SK-N-SH treated with all-trans-retinoic acid at 6 μM for 48 hours (cell line): Measurements from ENCODE around the gene RSBN1.
A peak's percentile ranks its signal among the peaks of the same experiment; 100 is the strongest.

Experiments used
- ATAC-seq: fragments of 200-7000 bp; cut with Tn5 transposase; 3 replicates; pipeline ENCODE4 v1.9.1; 2020; ENCODE audit warnings: mild to moderate bottlenecking, moderate library complexity
- ARNTL ChIP-seq: fragments of 450-650 bp; formaldehyde crosslinking; IDR thresholded peaks from 2 replicates; pipeline ENCODE4 v1.5.0; 2020; ENCODE audit warnings: low read depth, mild to moderate bottlenecking, moderate library complexity, borderline replicate concordance
- BACH2 ChIP-seq: fragments of 250-450 bp; sonication (Bioruptor Pico); IDR thresholded peaks from 2 replicates; pipeline ENCODE4 v1.9.0; 2021; ENCODE audit warnings: mild to moderate bottlenecking, borderline replicate concordance
- ESRRG ChIP-seq: fragments of 250-450 bp; sonication (Bioruptor Pico); IDR thresholded peaks from 2 replicates; pipeline ENCODE4 v1.6.1; 2021; ENCODE audit warnings: mild to moderate bottlenecking
- GLIS3 ChIP-seq: fragments of 250-450 bp; sonication (Bioruptor Pico); IDR thresholded peaks from 2 replicates; pipeline ENCODE4 v1.5.0; 2020; ENCODE audit warnings: mild to moderate bottlenecking, moderate library complexity
- ISL1 ChIP-seq: fragments of 250-450 bp; sonication (Bioruptor Pico); IDR thresholded peaks from 2 replicates; pipeline ENCODE4 v2.1.2; 2022; ENCODE audit warnings: mild to moderate bottlenecking, moderate library complexity
- OSR1 ChIP-seq: fragments of 250-450 bp; sonication (Bioruptor Pico); IDR thresholded peaks from 2 replicates; pipeline ENCODE4 v1.8.0; 2022; ENCODE audit warnings: moderate library complexity, mild to moderate bottlenecking, inconsistent platforms
- PPARA ChIP-seq: fragments of 250-450 bp; sonication (Bioruptor Pico); IDR thresholded peaks from 2 replicates; pipeline ENCODE4 v1.5.0; 2020; ENCODE audit warnings: mild to moderate bottlenecking, borderline replicate concordance
- SNAI2 ChIP-seq: fragments of 250-450 bp; sonication (Bioruptor Pico); IDR thresholded peaks from 2 replicates; pipeline ENCODE4 v1.5.0; 2020; ENCODE audit warnings: mild to moderate bottlenecking, moderate library complexity
- TOX ChIP-seq: fragments of 250-450 bp; sonication (Bioruptor Pico); IDR thresholded peaks from 2 replicates; pipeline ENCODE4 v1.8.0; 2021; ENCODE audit warnings: mild to moderate bottlenecking, moderate library complexity, borderline replicate concordance
- ZC3H10 ChIP-seq: fragments of 250-450 bp; sonication (Bioruptor Pico); IDR thresholded peaks from 2 replicates; pipeline ENCODE4 v1.5.1; 2021; ENCODE audit warnings: mild to moderate bottlenecking, moderate library complexity
- ZFP3 ChIP-seq: fragments of 250-450 bp; sonication (Bioruptor Pico); IDR thresholded peaks from 2 replicates; pipeline ENCODE4 v1.5.0; 2020; ENCODE audit warnings: mild to moderate bottlenecking, moderate library complexity
- ZFP30 ChIP-seq: fragments of 450-650 bp; formaldehyde crosslinking; IDR thresholded peaks from 2 replicates; pipeline ENCODE4 v1.5.0; 2022; ENCODE audit warnings: mild to moderate bottlenecking, moderate library complexity
- ZNF565 ChIP-seq: fragments of 450-650 bp; formaldehyde crosslinking; conservative IDR thresholded peaks from 2 replicates; pipeline ENCODE4 v1.5.0; 2020; ENCODE audit warnings: low read depth, mild to moderate bottlenecking, moderate library complexity
- ZNF70 ChIP-seq: fragments of 450-650 bp; formaldehyde crosslinking; IDR thresholded peaks from 2 replicates; pipeline ENCODE4 v1.5.0; 2020; ENCODE audit warnings: mild to moderate bottlenecking, moderate library complexity
- ZNF8 ChIP-seq: fragments of 450-650 bp; formaldehyde crosslinking; IDR thresholded peaks from 2 replicates; pipeline ENCODE4 v1.5.0; 2020; ENCODE audit warnings: mild to moderate bottlenecking, moderate library complexity
- TF ChIP-seq, protein P1 (sequence below): fragments of 250-450 bp; sonication (Bioruptor Pico); IDR thresholded peaks from 2 replicates; pipeline ENCODE4 v1.5.1; 2021; ENCODE audit warnings: mild to moderate bottlenecking, moderate library complexity
- TF ChIP-seq, protein P2 (sequence below): fragments of 250-450 bp; sonication (Bioruptor Pico); IDR thresholded peaks from 2 replicates; pipeline ENCODE4 v1.8.0; 2021; ENCODE audit warnings: low read depth, mild to moderate bottlenecking, moderate library complexity, borderline replicate concordance
- TF ChIP-seq, protein P3 (sequence below): fragments of 250-450 bp; sonication (Bioruptor Pico); IDR thresholded peaks from 2 replicates; pipeline ENCODE4 v1.8.0; 2020; ENCODE audit warnings: mild to moderate bottlenecking, moderate library complexity, borderline replicate concordance
- TF ChIP-seq, protein P4 (sequence below): fragments of 250-450 bp; sonication (Bioruptor Pico); IDR thresholded peaks from 2 replicates; pipeline ENCODE4 v1.5.1; 2020; ENCODE audit warnings: low read depth, mild to moderate bottlenecking, moderate library complexity
- TF ChIP-seq, protein P5 (sequence below): fragments of 250-450 bp; sonication (Bioruptor Pico); IDR thresholded peaks from 2 replicates; pipeline ENCODE4 v1.5.0; 2020; ENCODE audit warnings: mild to moderate bottlenecking, moderate library complexity

RSBN1 gene

DNA sequence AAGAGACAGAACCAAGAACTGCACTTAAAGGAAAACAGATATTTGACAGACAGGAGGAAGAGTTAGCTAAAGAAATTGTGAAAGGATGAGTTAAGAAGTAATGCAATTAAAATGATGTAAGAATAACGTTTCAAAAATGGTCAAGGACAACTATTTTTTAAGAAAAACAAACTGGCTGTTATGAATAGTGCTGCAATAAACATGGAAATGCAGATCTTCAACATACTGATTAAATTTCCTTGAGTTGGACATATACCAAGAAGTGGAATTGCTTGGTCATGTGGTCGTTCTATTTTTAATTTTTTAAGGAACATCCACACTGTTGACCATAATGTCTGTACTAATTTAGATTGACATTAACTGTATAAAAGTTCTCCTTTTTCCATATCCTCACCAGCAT is 29.9 kb downstream of the RSBN1 start:
- TF ChIP-seq ZFP3 (CRISPR knock-in tag), result no peak
- TF ChIP-seq ISL1 (CRISPR knock-in tag), result peak; percentile 18; the same call in 1 of the 2 replicates
- TF ChIP-seq, all 23 proteins: peak for 1
- ATAC-seq, result peak; percentile 57

DNA sequence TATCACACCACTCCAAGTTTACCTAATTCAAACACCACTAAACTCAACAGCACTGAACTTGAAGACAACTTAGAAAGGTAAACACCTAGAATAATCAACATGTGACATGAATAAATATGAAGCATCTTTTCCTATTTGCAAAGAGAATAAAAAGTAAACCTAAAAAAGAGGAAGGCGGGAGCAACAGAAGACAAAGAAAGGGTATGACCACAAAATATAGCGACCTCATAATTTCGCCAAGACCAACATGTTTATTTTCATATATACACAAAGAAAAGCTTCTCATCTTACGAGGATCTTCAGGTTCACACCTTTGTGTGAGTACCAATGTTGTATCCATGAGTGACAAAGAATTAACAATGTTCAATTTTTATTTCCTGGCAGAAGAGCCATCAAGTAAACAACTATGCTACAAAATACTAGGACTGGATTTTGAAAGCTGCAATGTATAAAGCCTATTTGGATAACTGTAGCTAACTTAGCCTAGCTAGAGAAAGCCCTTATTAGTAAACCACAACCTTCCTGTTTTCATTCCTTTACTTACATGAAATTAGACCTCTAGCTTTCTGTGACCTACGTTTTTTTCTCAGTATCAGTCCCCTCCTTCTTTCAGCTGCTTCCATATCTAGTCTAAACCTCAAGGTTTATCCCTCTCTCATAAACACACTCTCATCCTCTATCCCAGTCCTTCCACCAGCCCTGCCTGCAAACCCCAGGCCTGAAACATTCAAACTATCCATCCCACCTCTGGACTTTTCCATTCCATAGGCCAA is 31.7 kb downstream of the RSBN1 start:
- no peak for TF ChIP-seq ZNF8 (CRISPR knock-in tag)
- TF ChIP-seq, protein P1, sequence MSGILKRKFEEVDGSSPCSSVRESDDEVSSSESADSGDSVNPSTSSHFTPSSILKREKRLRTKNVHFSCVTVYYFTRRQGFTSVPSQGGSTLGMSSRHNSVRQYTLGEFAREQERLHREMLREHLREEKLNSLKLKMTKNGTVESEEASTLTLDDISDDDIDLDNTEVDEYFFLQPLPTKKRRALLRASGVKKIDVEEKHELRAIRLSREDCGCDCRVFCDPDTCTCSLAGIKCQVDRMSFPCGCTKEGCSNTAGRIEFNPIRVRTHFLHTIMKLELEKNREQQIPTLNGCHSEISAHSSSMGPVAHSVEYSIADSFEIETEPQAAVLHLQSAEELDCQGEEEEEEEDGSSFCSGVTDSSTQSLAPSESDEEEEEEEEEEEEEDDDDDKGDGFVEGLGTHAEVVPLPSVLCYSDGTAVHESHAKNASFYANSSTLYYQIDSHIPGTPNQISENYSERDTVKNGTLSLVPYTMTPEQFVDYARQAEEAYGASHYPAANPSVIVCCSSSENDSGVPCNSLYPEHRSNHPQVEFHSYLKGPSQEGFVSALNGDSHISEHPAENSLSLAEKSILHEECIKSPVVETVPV (CRISPR knock-in tag), result no peak
- TF ChIP-seq ZFP30 (CRISPR knock-in tag), result no peak
- no peak for TF ChIP-seq ZC3H10 (CRISPR knock-in tag)
- no peak for TF ChIP-seq ESRRG (CRISPR knock-in tag)
- no peak for TF ChIP-seq OSR1 (CRISPR knock-in tag)
- TF ChIP-seq, protein P2, sequence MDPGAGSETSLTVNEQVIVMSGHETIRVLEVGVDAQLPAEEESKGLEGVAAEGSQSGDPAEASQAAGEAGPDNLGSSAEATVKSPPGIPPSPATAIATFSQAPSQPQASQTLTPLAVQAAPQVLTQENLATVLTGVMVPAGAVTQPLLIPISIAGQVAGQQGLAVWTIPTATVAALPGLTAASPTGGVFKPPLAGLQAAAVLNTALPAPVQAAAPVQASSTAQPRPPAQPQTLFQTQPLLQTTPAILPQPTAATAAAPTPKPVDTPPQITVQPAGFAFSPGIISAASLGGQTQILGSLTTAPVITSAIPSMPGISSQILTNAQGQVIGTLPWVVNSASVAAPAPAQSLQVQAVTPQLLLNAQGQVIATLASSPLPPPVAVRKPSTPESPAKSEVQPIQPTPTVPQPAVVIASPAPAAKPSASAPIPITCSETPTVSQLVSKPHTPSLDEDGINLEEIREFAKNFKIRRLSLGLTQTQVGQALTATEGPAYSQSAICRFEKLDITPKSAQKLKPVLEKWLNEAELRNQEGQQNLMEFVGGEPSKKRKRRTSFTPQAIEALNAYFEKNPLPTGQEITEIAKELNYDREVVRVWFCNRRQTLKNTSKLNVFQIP, result no peak
- TF ChIP-seq ZNF70 (CRISPR knock-in tag), result no peak
- TF ChIP-seq TOX (CRISPR knock-in tag), result no peak
- no peak for TF ChIP-seq PPARA (CRISPR knock-in tag)
- no peak for TF ChIP-seq GLIS3 (CRISPR knock-in tag)
- TF ChIP-seq ARNTL, result no peak
- TF ChIP-seq, protein P3, sequence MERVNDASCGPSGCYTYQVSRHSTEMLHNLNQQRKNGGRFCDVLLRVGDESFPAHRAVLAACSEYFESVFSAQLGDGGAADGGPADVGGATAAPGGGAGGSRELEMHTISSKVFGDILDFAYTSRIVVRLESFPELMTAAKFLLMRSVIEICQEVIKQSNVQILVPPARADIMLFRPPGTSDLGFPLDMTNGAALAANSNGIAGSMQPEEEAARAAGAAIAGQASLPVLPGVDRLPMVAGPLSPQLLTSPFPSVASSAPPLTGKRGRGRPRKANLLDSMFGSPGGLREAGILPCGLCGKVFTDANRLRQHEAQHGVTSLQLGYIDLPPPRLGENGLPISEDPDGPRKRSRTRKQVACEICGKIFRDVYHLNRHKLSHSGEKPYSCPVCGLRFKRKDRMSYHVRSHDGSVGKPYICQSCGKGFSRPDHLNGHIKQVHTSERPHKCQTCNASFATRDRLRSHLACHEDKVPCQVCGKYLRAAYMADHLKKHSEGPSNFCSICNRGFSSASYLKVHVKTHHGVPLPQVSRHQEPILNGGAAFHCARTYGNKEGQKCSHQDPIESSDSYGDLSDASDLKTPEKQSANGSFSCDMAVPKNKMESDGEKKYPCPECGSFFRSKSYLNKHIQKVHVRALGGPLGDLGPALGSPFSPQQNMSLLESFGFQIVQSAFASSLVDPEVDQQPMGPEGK (CRISPR knock-in tag), result no peak
- TF ChIP-seq, all 23 proteins: peak for 0
- ATAC-seq, result no peak

DNA sequence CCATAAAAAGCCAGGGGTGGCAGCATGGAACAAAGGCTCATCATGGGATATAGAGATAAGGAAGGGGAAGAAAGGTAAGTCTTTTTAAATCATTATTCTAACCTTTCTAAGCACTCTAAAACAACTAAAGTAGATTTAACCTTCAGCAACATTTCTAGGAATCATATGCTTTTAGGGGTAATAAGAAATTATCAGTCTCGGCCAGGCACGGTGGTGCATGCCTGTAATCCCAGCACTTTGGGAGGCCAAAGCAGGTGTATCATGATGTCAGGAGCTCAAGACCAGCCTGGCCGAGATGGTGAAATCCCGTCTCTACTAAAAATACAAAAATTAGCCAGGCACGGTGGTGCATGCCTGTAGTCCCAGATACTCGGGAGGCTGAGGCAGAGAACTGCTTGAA is 32.7 kb downstream of the RSBN1 start:
- TF ChIP-seq, protein P4, sequence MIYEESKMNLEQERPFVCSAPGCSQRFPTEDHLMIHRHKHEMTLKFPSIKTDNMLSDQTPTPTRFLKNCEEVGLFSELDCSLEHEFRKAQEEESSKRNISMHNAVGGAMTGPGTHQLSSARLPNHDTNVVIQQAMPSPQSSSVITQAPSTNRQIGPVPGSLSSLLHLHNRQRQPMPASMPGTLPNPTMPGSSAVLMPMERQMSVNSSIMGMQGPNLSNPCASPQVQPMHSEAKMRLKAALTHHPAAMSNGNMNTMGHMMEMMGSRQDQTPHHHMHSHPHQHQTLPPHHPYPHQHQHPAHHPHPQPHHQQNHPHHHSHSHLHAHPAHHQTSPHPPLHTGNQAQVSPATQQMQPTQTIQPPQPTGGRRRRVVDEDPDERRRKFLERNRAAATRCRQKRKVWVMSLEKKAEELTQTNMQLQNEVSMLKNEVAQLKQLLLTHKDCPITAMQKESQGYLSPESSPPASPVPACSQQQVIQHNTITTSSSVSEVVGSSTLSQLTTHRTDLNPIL (CRISPR knock-in tag), result no peak
- TF ChIP-seq BACH2 (CRISPR knock-in tag) (no peak), ARNTL (no peak), SNAI2 (CRISPR knock-in tag) (no peak), PPARA (CRISPR knock-in tag) (no peak), ZNF565 (no peak), ISL1 (CRISPR knock-in tag) (no peak)
- TF ChIP-seq, protein P1 (CRISPR knock-in tag), result no peak
- TF ChIP-seq, protein P5, sequence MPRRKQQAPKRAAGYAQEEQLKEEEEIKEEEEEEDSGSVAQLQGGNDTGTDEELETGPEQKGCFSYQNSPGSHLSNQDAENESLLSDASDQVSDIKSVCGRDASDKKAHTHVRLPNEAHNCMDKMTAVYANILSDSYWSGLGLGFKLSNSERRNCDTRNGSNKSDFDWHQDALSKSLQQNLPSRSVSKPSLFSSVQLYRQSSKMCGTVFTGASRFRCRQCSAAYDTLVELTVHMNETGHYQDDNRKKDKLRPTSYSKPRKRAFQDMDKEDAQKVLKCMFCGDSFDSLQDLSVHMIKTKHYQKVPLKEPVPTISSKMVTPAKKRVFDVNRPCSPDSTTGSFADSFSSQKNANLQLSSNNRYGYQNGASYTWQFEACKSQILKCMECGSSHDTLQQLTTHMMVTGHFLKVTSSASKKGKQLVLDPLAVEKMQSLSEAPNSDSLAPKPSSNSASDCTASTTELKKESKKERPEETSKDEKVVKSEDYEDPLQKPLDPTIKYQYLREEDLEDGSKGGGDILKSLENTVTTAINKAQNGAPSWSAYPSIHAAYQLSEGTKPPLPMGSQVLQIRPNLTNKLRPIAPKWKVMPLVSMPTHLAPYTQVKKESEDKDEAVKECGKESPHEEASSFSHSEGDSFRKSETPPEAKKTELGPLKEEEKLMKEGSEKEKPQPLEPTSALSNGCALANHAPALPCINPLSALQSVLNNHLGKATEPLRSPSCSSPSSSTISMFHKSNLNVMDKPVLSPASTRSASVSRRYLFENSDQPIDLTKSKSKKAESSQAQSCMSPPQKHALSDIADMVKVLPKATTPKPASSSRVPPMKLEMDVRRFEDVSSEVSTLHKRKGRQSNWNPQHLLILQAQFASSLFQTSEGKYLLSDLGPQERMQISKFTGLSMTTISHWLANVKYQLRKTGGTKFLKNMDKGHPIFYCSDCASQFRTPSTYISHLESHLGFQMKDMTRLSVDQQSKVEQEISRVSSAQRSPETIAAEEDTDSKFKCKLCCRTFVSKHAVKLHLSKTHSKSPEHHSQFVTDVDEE (CRISPR knock-in tag), result no peak
- ATAC-seq, result no peak
